Measurements from ENCODE around the gene NELFB. TPM values are rescaled to one million over a fixed set of nuclear protein-coding genes. Genes with fewer than 3 reads are reported as not detected.

Gene NELFB
- total and polyA plus RNA-seq, 9 of the 15 experiments (the other 6 are each of a cell fraction or from before 2014, with no cell fraction given), result 0.24 to 84.0 (median 29.7) TPM

- TF ChIP-seq ZFP30 (CRISPR knock-in tag; IDR thresholded peaks at IDR 0.05; ENCODE audit: borderline replicate concordance), result no peak
- TF ChIP-seq HMGN3 (IDR thresholded peaks at IDR 0.05; ENCODE audit: borderline replicate concordance, extremely low read depth, insufficient read length, low read depth, low read length), result peak; percentile 57
- no peak for TF ChIP-seq MCM2 (IDR thresholded peaks at IDR 0.05; ENCODE audit: low read depth)
Measured at GRCh38 chr9:137228968-137229896, 25.9 kb upstream of the NELFB start (continued).

GRCh38 chr9:137229903-137230704 lies 25.0 kb upstream of the NELFB start:
- Histone ChIP-seq H3K9me1 (ENCODE audit: control insufficient read depth, insufficient read depth, low read length) (no peaks in the 10 kb centered on the region), H3K4me2 (ENCODE audit: insufficient read depth, low read length) (no peak overlapping the region), H3K9ac (ENCODE audit: insufficient read depth in 1 of 2, low read depth in 2 of 2, low read length in 2 of 2) (peak overlapping the region in 1 of 2 experiments; percentile 20; a peak in 1 of 4 replicates), H3K27ac (ENCODE audit: extremely low read depth, low read depth, low read length) (no peak overlapping the region), H3K36me3 (ENCODE audit: control insufficient read depth, insufficient read depth, low read length) (no peaks in the 10 kb centered on the region), H3K79me2 (ENCODE audit: control insufficient read depth, insufficient read depth, low read length) (no peaks in the 10 kb centered on the region), H3K27me3 (ENCODE audit: control insufficient read depth in 2 of 2, insufficient read depth in 2 of 2, low read length in 2 of 2) (no peaks in the 10 kb centered on the region), H2AFZ (ENCODE audit: low read depth, low read length) (no peak overlapping the region), H3K9me3 (replicated peaks; ENCODE audit: control insufficient read depth, insufficient read depth, low read depth, low read length) (no peaks in the 10 kb centered on the region), H3K4me1 (replicated peaks in 1 of 2; ENCODE audit: control insufficient read depth in 2 of 2, insufficient read depth in 2 of 2, low read length in 2 of 2) (peaks cover 13 to 100% of the 10 kb centered on the region in 2 experiments), H4K20me1 (replicated peaks; ENCODE audit: control insufficient read depth, insufficient read depth, low read length) (no peaks in the 10 kb centered on the region), H3K4me3 (no peak overlapping the region)
- FAIRE-seq (no peak), ATAC-seq (no peak), DNase-seq (ENCODE audit: extremely low read depth in 1 of 4, low spot score in 3 of 4) (no peak)
- CTCF ChIA-PET (ENCODE audit: low intra/inter-chr PET ratio), result interaction anchor here (0.5 to 0.7 kb wide), 2 partner anchors 20 to 41 kb away, joined by 3 read pairs; partner anchors contain the start of gene SSNA1
- 64% methylated on average over 27 of the region's 31 CpGs for WGBS (ENCODE audit: insufficient coverage, low coverage, missing lambda C conversion rate)
- POLR2A ChIA-PET, result interaction anchor here (0.6 to 1.6 kb wide), 4 partner anchors 11 to 41 kb away, joined by 3 to 9 read pairs (median 3); partner anchors contain the start of gene TUBB4B
- in situ Hi-C loops (cut with MboI), result loop anchor here (5.0 to 25.0 kb wide), 3 partner anchors 43 to 443 kb away; partner anchors contain the start of genes ANAPC2, CCDC183, SSNA1 and TMEM141
- intact Hi-C loops (cut with micrococcal nuclease), result no loop called here
- no TSS peak for BruUV-seq (replicated peaks)
- TF ChIP-seq TCF7L2 (IDR thresholded peaks at IDR 0.05; ENCODE audit: low read depth, low read length), result no peak
- no peak for TF ChIP-seq MTA3 (IDR thresholded peaks at IDR 0.05; ENCODE audit: borderline replicate concordance)
- no peak for TF ChIP-seq ARID3B (CRISPR knock-in tag; IDR thresholded peaks at IDR 0.05; ENCODE audit: borderline replicate concordance)
- peak; percentile 53 for TF ChIP-seq C11orf30 (IDR thresholded peaks at IDR 0.05; ENCODE audit: low read depth)
- no peak for TF ChIP-seq RNF219 (CRISPR knock-in tag; IDR thresholded peaks at IDR 0.05)
- no peak for TF ChIP-seq DEAF1 (CRISPR knock-in tag; IDR thresholded peaks at IDR 0.05)
- no peak for TF ChIP-seq ETS2 (tag; IDR thresholded peaks at IDR 0.05; ENCODE audit: borderline replicate concordance, poor library complexity, severe bottlenecking)
